ENCODE measurements around the gene ZNF398. TPM values are rescaled to one million over a fixed set of nuclear protein-coding genes. Genes with fewer than 3 reads are reported as not detected.

ZNF398 gene
- total and polyA plus RNA-seq, 2 of the 13 experiments (the other 11 are each of a cell fraction or from before 2014, with no cell fraction given): 3.0 to 8.9 TPM

GRCh38 chr7:149196705-149197171, 49.5 kb downstream of the ZNF398 start (continued):
- TF ChIP-seq AKAP8 (CRISPR knock-in tag; IDR thresholded peaks at IDR 0.05) (0 out of 2 replicates have a peak, but pooled peaks have one; percentile 43), ZNF687 (CRISPR knock-in tag; IDR thresholded peaks at IDR 0.05) (peak; percentile 43; the same call in 1 of the 2 replicates), ZNF629 (CRISPR knock-in tag; conservative IDR thresholded peaks at IDR 0.05) (peak; percentile 28; the same call in 1 of the 2 replicates), ZBTB43 (CRISPR knock-in tag; conservative IDR thresholded peaks at IDR 0.05) (no peak), HOXA5 (CRISPR knock-in tag; IDR thresholded peaks at IDR 0.05) (no peak), ZNF605 (CRISPR knock-in tag; IDR thresholded peaks at IDR 0.05) (0 out of 2 replicates have a peak, but pooled peaks have one; percentile 48), ZBTB20 (CRISPR knock-in tag; IDR thresholded peaks at IDR 0.05; ENCODE audit: borderline replicate concordance, low read depth) (no peak), STAG1 (CRISPR knock-in tag; IDR thresholded peaks at IDR 0.05) (no peak), ZSCAN29 (CRISPR knock-in tag; conservative IDR thresholded peaks at IDR 0.05) (no peak), SMAD9 (CRISPR knock-in tag; IDR thresholded peaks at IDR 0.05) (no peak), ZBTB40 (IDR thresholded peaks at IDR 0.05) (no peak), ZBTB40 (CRISPR knock-in tag; IDR thresholded peaks at IDR 0.05) (peak; percentile 42; the same call in 1 of the 2 replicates), KMT2B (CRISPR knock-in tag; IDR thresholded peaks at IDR 0.05) (0 out of 2 replicates have a peak, but pooled peaks have one; percentile 4), SOX6 (IDR thresholded peaks at IDR 0.05) (no peak), SOX6 (CRISPR knock-in tag; IDR thresholded peaks at IDR 0.05) (0 out of 2 replicates have a peak, but pooled peaks have one; percentile 8), ATF7-NPFF (CRISPR knock-in tag; IDR thresholded peaks at IDR 0.05; ENCODE audit: low read depth) (0 out of 2 replicates have a peak, but pooled peaks have one; percentile 30)
